Right ventricle myocardium superior (tissue), 1 donor: ENCODE measurements around the gene P3H2. TPM values are rescaled to one million over a fixed set of nuclear protein-coding genes. Genes with fewer than 3 reads are reported as not detected.
"Not testable (repeated sequence)": the region's sequence is repeated elsewhere in the genome, so short reads cannot be mapped to it uniquely, and the experiment has no call there.

Source experiments
- ATAC-seq: fragments of 200-7000 bp; cut with Tn5 transposase; one replicate; pipeline ENCODE4 v1.9.1; 2020; ENCODE audit warnings: mild to moderate bottlenecking; ENCODE audit not compliant: poor library complexity
- DNase-seq: peaks from one replicate; pipeline ENCODE4 v3.0.0-alpha.2; 2020
- intact Hi-C: fragments of 100-400 bp; cut with DNase I; formaldehyde crosslinking; loops from one replicate; pipeline ENCODE4 v1.11.2; 2022
- total RNA-seq: library from RNA; stranded (reverse); fragmentation: NEBNext Ultra II Directional; extraction: Animal tissue kit (Norgen Biotek cat#: 25700); gene quantifications from one replicate; pipeline ENCODE4 v1.2.1, GENCODE V29; 2021
- donor health status: DM: no; HTN: yes; CAD: no; lungs with severe emphysema.

Gene P3H2
- total RNA-seq, 1 donor from 2014 or later, result 1.3 TPM

- no peak for DNase-seq
- no peak for ATAC-seq
- intact Hi-C loops, result no loop called here
These were observed 24.4 kb downstream of the P3H2 start for GRCh38 chr3:190096345-190096744.

- no peak for DNase-seq
- no peak for ATAC-seq
- intact Hi-C loops, result no loop called here
These were observed 26.5 kb downstream of the P3H2 start for GRCh38 chr3:190094160-190094718.

GRCh38 chr3:190092250-190092649 lies 28.4 kb downstream of the P3H2 start:
- DNase-seq (no peak), ATAC-seq (peak; percentile 45)
- intact Hi-C loops, result no loop called here

GRCh38 chr3:190089711-190090110 lies 31.0 kb downstream of the P3H2 start:
- intact Hi-C loops, result no loop called here
- ATAC-seq (no peak), DNase-seq (no peak)

GRCh38 chr3:190088890-190089289 lies 31.8 kb downstream of the P3H2 start:
- ATAC-seq (no peak), DNase-seq (no peak)
- intact Hi-C loops, result no loop called here

GRCh38 chr3:190086191-190086590 lies 34.5 kb downstream of the P3H2 start:
- no peak for DNase-seq
- ATAC-seq, result no peak
- intact Hi-C loops, result no loop called here

GRCh38 chr3:190084983-190085382 lies 35.7 kb downstream of the P3H2 start:
- no peak for ATAC-seq
- intact Hi-C loops, result no loop called here
- DNase-seq, result no peak

- intact Hi-C loops, result no loop called here
- DNase-seq, result no peak
- no peak for ATAC-seq
These were observed 37.1 kb downstream of the P3H2 start for GRCh38 chr3:190083635-190084034.

- no peak for DNase-seq
- no peak for ATAC-seq
- intact Hi-C loops, result no loop called here
These were observed 39.3 kb downstream of the P3H2 start for GRCh38 chr3:190081389-190081788.

- DNase-seq, intact Hi-C loops, ATAC-seq: not testable (repeated sequence)
These were observed 41.5 kb downstream of the P3H2 start for GRCh38 chr3:190079173-190079572.

- intact Hi-C loops, result no loop called here
- DNase-seq (no peak), ATAC-seq (no peak)
These were observed 43.2 kb downstream of the P3H2 start for GRCh38 chr3:190077395-190078045.

- intact Hi-C loops, result no loop called here
- no peak for ATAC-seq
- no peak for DNase-seq
These were observed 43.9 kb downstream of the P3H2 start for GRCh38 chr3:190076601-190077394.

- intact Hi-C loops, result no loop called here
- ATAC-seq, result no peak
These were observed 44.6 kb downstream of the P3H2 start for GRCh38 chr3:190076136-190076535.

GRCh38 chr3:190074817-190075216 lies 45.9 kb downstream of the P3H2 start:
- intact Hi-C loops, result no loop called here
- ATAC-seq (no peak), DNase-seq (no peak)

More at GRCh38 chr3:190076136-190076535, 44.6 kb downstream of the P3H2 start:
- DNase-seq, result no peak

- DNase-seq (no peak), ATAC-seq (no peak)
- intact Hi-C loops, result no loop called here
These were observed 47.3 kb downstream of the P3H2 start for GRCh38 chr3:190073264-190074008.

- no peak for ATAC-seq
- DNase-seq, result no peak
- intact Hi-C loops, result no loop called here
These were observed 47.8 kb downstream of the P3H2 start for GRCh38 chr3:190072856-190073255.

- ATAC-seq, intact Hi-C loops, DNase-seq: not testable (repeated sequence)
These were observed 48.8 kb downstream of the P3H2 start for GRCh38 chr3:190071921-190072320.

GRCh38 chr3:190070622-190071347 lies 49.9 kb downstream of the P3H2 start:
- intact Hi-C loops, result no loop called here
- ATAC-seq (no peak), DNase-seq (no peak)

- no peak for DNase-seq
- no peak for ATAC-seq
- intact Hi-C loops, result no loop called here
These were observed 55.5 kb downstream of the P3H2 start for GRCh38 chr3:190065204-190065603.
